H1 (cell line): Measurements from ENCODE around the gene SLC27A4. TPM values are rescaled to one million over a fixed set of nuclear protein-coding genes. Genes with fewer than 3 reads are reported as not detected.
A peak's percentile ranks its signal among the peaks of the same experiment; 100 is the strongest.

ENCODE experiments used
- CTCF ChIA-PET: fragments of 300-600 bp; sonication (Branson Sonifier 250); formaldehyde crosslinking; loops from one replicate; lab custom pipeline; 2021; ENCODE audit not compliant: partially characterized antibody; lab: Charles Lee
- POLR2A ChIA-PET: fragments of 300-600 bp; sonication (Branson Sonifier 250); formaldehyde crosslinking; loops from one replicate; lab custom pipeline; 2021; ENCODE audit warnings: inconsistent platforms; ENCODE audit not compliant: partially characterized antibody; lab: Charles Lee
- DNase-seq, 2 experiments: peaks; one replicate each; pipeline versions ENCODE4 v3.0.0 to v3.0.0-alpha.2; 2010 to 2022; ENCODE audit warnings: low spot score in 2 of 2, low read depth in 1 of 2, mixed read lengths in 1 of 2
- FAIRE-seq: peaks from 2 replicates; lab custom pipeline; 2011; peaks lifted over from hg19 to GRCh38; lab: Jason Lieb, UNC
- H2AFZ ChIP-seq: 2 replicates; pipeline ENCODE4 v1.8.1; 2012; ENCODE audit warnings: low read length, inconsistent platforms
- H2AK5ac ChIP-seq: 2 replicates; pipeline ENCODE4 v1.6.1; 2013; ENCODE audit warnings: low read depth, low read length
- H2BK120ac ChIP-seq: replicated peaks from 2 replicates; pipeline ENCODE3; 2013; ENCODE audit warnings: low read depth, low read length, inconsistent platforms
- H2BK12ac ChIP-seq: 2 replicates; pipeline ENCODE4 v1.6.1; 2013; ENCODE audit warnings: low read depth, low read length
- H2BK15ac ChIP-seq: 2 replicates; pipeline ENCODE4 v1.6.1; 2013; ENCODE audit warnings: low read length
- H2BK20ac ChIP-seq: 2 replicates; pipeline ENCODE4 v1.6.1; 2013; ENCODE audit warnings: low read length
- H2BK5ac ChIP-seq: 2 replicates; pipeline ENCODE4 v1.6.1; 2013; ENCODE audit warnings: low read depth, low read length
- H3K14ac ChIP-seq: 2 replicates; pipeline ENCODE4 v1.6.1; 2013; ENCODE audit warnings: inconsistent platforms; ENCODE audit not compliant: insufficient read length
- H3K18ac ChIP-seq: 2 replicates; pipeline ENCODE4 v1.6.1; 2013; ENCODE audit warnings: low read length; ENCODE audit errors: extremely low read depth
- H3K23ac ChIP-seq: 2 replicates; pipeline ENCODE4 v1.6.1; 2013; ENCODE audit warnings: inconsistent platforms; ENCODE audit not compliant: insufficient read length
- H3K23me2 ChIP-seq: 2 replicates; pipeline ENCODE4 v1.6.1; 2013; ENCODE audit warnings: low read depth, low read length
- H3K27ac ChIP-seq: 2 replicates; pipeline ENCODE4 v1.6.1; 2011; ENCODE audit warnings: low read depth, low read length, inconsistent platforms
- H3K27me3 ChIP-seq, 4 experiments: replicated peaks in 1 of 4; 1 replicate in 1 of 4; 2 replicates in 3 of 4; pipeline versions ENCODE4 v1.6.1 to v1.8.1; 2011 to 2013; ENCODE audit warnings: low read length in 3 of 4, mild to moderate bottlenecking in 3 of 4, inconsistent platforms in 2 of 4, mixed read lengths in 2 of 4, moderate library complexity in 1 of 4; ENCODE audit not compliant: control insufficient read depth in 3 of 4, insufficient read depth in 3 of 4; ENCODE audit errors: extremely low read depth in 1 of 4
- H3K36me3 ChIP-seq, 4 experiments: 2 replicates each; pipeline versions ENCODE4 v1.6.1 to v1.8.1; 2011 to 2013; ENCODE audit warnings: mild to moderate bottlenecking in 4 of 4, low read length in 3 of 4, moderate library complexity in 2 of 4, control low read depth in 1 of 4, inconsistent platforms in 1 of 4; ENCODE audit not compliant: insufficient read depth in 4 of 4, control insufficient read depth in 2 of 4
- H3K4ac ChIP-seq: replicated peaks from 2 replicates; pipeline ENCODE3; 2013; ENCODE audit warnings: low read length, low read depth, mixed read lengths, inconsistent platforms; ENCODE audit not compliant: insufficient read length
- H3K4me1 ChIP-seq, 4 experiments: replicated peaks in 1 of 4; 1 replicate in 1 of 4; 2 replicates in 3 of 4; pipeline versions ENCODE4 v1.6.1 to v1.8.1; 2011 to 2013; ENCODE audit warnings: low read length in 3 of 4, inconsistent platforms in 2 of 4, mixed read lengths in 1 of 4; ENCODE audit not compliant: insufficient read depth in 4 of 4, control insufficient read depth in 3 of 4
- H3K4me2 ChIP-seq, 2 experiments: 2 replicates each; pipeline versions ENCODE4 v1.6.1 to v1.8.1; 2011 to 2013; ENCODE audit warnings: low read depth in 2 of 2, low read length in 2 of 2, control low read depth in 1 of 2, inconsistent platforms in 1 of 2, mild to moderate bottlenecking in 1 of 2; ENCODE audit not compliant: insufficient read depth in 1 of 2
- H3K4me3 ChIP-seq, 4 experiments: fragments of 200-600, 300-600 bp in 1 of 4; sonication (generic), shearing (Covaris generic), sonication (Bioruptor Twin) in 1 of 4; 2 replicates each; pipeline versions ENCODE4 v1.5.1 to v1.8.1; 2011 to 2016; ENCODE audit warnings: low read length in 4 of 4, low read depth in 3 of 4, control low read depth in 2 of 4, inconsistent platforms in 2 of 4, mild to moderate bottlenecking in 2 of 4, mixed read lengths in 1 of 4, moderate library complexity in 1 of 4; ENCODE audit not compliant: insufficient read depth in 2 of 4; ENCODE audit errors: extremely low read depth in 1 of 4
- H3K56ac ChIP-seq: replicated peaks from 2 replicates; pipeline ENCODE3; 2013; ENCODE audit warnings: low read depth, mild to moderate bottlenecking, mixed read lengths, low read length, inconsistent platforms; ENCODE audit not compliant: insufficient read length
- H3K79me1 ChIP-seq: 2 replicates; pipeline ENCODE4 v1.6.1; 2013; ENCODE audit warnings: low read depth, low read length, control low read depth
- H3K79me2 ChIP-seq, 2 experiments: 2 replicates each; pipeline versions ENCODE4 v1.6.1 to v1.8.1; 2012 to 2013; ENCODE audit warnings: low read length in 2 of 2, mild to moderate bottlenecking in 2 of 2, inconsistent platforms in 1 of 2; ENCODE audit not compliant: insufficient read depth in 2 of 2, control insufficient read depth in 1 of 2
- H3K9ac ChIP-seq, 4 experiments: replicated peaks in 1 of 4; 1 replicate in 1 of 4; 2 replicates in 3 of 4; pipeline versions ENCODE4 v1.6.1 to v1.8.1; 2011 to 2013; ENCODE audit warnings: low read depth in 3 of 4, low read length in 3 of 4, control low read depth in 2 of 4, mild to moderate bottlenecking in 2 of 4, moderate library complexity in 2 of 4, inconsistent platforms in 1 of 4; ENCODE audit errors: extremely low read depth in 1 of 4
- H3K9me3 ChIP-seq, 2 experiments: 2 replicates each; pipeline versions ENCODE4 v1.6.1 to v1.8.1; 2012 to 2013; ENCODE audit warnings: mild to moderate bottlenecking in 2 of 2, moderate library complexity in 2 of 2, control low read depth in 1 of 2, inconsistent platforms in 1 of 2, low read depth in 1 of 2, low read length in 1 of 2, mixed read lengths in 1 of 2; ENCODE audit not compliant: insufficient read depth in 2 of 2
- H4K20me1 ChIP-seq, 2 experiments: replicated peaks in 1 of 2; 2 replicates each; pipeline versions ENCODE3 to v1.8.1; 2011 to 2013; ENCODE audit warnings: inconsistent platforms in 2 of 2, low read length in 2 of 2, mild to moderate bottlenecking in 1 of 2; ENCODE audit not compliant: insufficient read depth in 2 of 2, control insufficient read depth in 1 of 2
- H4K5ac ChIP-seq: 2 replicates; pipeline ENCODE4 v1.6.1; 2013; ENCODE audit warnings: low read length, low read depth, mixed read lengths, inconsistent platforms; ENCODE audit not compliant: insufficient read length
- H4K8ac ChIP-seq: 2 replicates; pipeline ENCODE4 v1.8.0; 2013; ENCODE audit warnings: mild to moderate bottlenecking, moderate library complexity, low read length, inconsistent platforms; ENCODE audit not compliant: insufficient read depth; ENCODE audit errors: extremely low read depth
- H4K91ac ChIP-seq: replicated peaks from 2 replicates; pipeline ENCODE3; 2013; ENCODE audit warnings: low read length, mixed read lengths, inconsistent platforms; ENCODE audit not compliant: insufficient read length
- BACH1 ChIP-seq: IDR thresholded peaks from 2 replicates; pipeline ENCODE4 v1.6.1; 2012; ENCODE audit warnings: low read length, improper control_type of control experiment
- BRCA1 ChIP-seq: IDR thresholded peaks from 2 replicates; pipeline ENCODE4 v1.6.1; 2012; ENCODE audit warnings: low read depth, low read length, improper control_type of control experiment
- CHD2 ChIP-seq: IDR thresholded peaks from 2 replicates; pipeline ENCODE4 v1.6.1; 2012; ENCODE audit warnings: low read length, improper control_type of control experiment
- EZH2 ChIP-seq: fragments of 200-600 bp; sonication (generic); IDR thresholded peaks from 2 replicates; pipeline ENCODE4 v1.7.1; 2012; ENCODE audit warnings: low read depth, mild to moderate bottlenecking, moderate library complexity, low read length, inconsistent platforms; ENCODE audit not compliant: severe bottlenecking
- JUND ChIP-seq: IDR thresholded peaks from 2 replicates; pipeline ENCODE4 v1.6.1; 2011; ENCODE audit warnings: mild to moderate bottlenecking, improper control_type of control experiment, low read length
- KDM5A ChIP-seq: fragments of 200-600 bp; IDR thresholded peaks from 2 replicates; pipeline ENCODE4 v1.7.1; 2012; ENCODE audit warnings: mild to moderate bottlenecking, low read length, inconsistent platforms, mixed read lengths
- RAD21 ChIP-seq, 2 experiments: IDR thresholded peaks in 1 of 2; conservative IDR thresholded peaks in 1 of 2; 2 replicates each; pipeline ENCODE4 v1.6.1; 2011; ENCODE audit warnings: low read depth in 2 of 2, low read length in 2 of 2, improper control_type of control experiment in 1 of 2, inconsistent platforms in 1 of 2, mild to moderate bottlenecking in 1 of 2, moderate library complexity in 1 of 2
- SP4 ChIP-seq: IDR thresholded peaks from 2 replicates; pipeline ENCODE4 v1.6.1; 2012; ENCODE audit warnings: low read length, inconsistent platforms
- SUZ12 ChIP-seq: fragments of 200-600 bp; sonication (generic); IDR thresholded peaks from 2 replicates; pipeline ENCODE4 v1.6.1; 2012; ENCODE audit warnings: mild to moderate bottlenecking, inconsistent platforms, low read length, moderate library complexity, mixed read lengths
- TEAD4 ChIP-seq: IDR thresholded peaks from 2 replicates; pipeline ENCODE4 v1.6.1; 2012; ENCODE audit warnings: low read depth, low read length, inconsistent platforms, mixed read lengths
- ZNF274 ChIP-seq: IDR thresholded peaks from 2 replicates; pipeline ENCODE4 v1.7.0; 2012; ENCODE audit warnings: low read length, borderline replicate concordance; ENCODE audit errors: extremely low read depth
- WGBS, 2 experiments: shearing (Covaris generic) in 1 of 2; methylation state at CpG; one replicate each; pipeline versions ENCODE4 v1.1.6 to v1.1.7; 2013 to 2015; ENCODE audit warnings: low lambda C conversion rate in 2 of 2, mixed read lengths in 2 of 2, inconsistent platforms in 1 of 2, low coverage in 1 of 2, missing lambda C conversion rate in 1 of 2; ENCODE audit not compliant: insufficient replicate concordance in 2 of 2, insufficient coverage in 1 of 2, insufficient read length in 1 of 2; ENCODE audit errors: extremely low coverage in 1 of 2, missing lambda C conversion rate in 1 of 2; 5-methylcytosine and 5-hydroxymethylcytosine counted together
- polyA plus RNA-seq, 7 experiments: library from polyadenylated mRNA; depleted of rRNA in 3 of 7; stranded (reverse) in 5 of 7; unstranded in 2 of 7; fragments of >200 nt in 5 of 7; fragments of 200-250 nt in 2 of 7; gene quantifications; 1 replicate in 5 of 7; 2 replicates in 1 of 7; 4 replicates in 1 of 7; pipeline versions ENCODE4 v1.2.1 to v1.2.3, GENCODE V29; 2011 to 2013; ENCODE audit warnings: missing spikeins in 2 of 7, mixed read lengths in 2 of 7
- total RNA-seq: library from RNA; stranded (reverse); fragmentation: NEBNext Ultra II Directional; extraction: Animal tissue kit (Norgen Biotek cat#: 25700); gene quantifications from 2 replicates; pipeline ENCODE4 v1.2.1, GENCODE V29; 2021
- TF ChIP-seq, protein P1 (sequence below): IDR thresholded peaks from 2 replicates; pipeline ENCODE4 v1.6.1; 2012; ENCODE audit warnings: inconsistent platforms

Gene SLC27A4
- total and polyA plus RNA-seq, 2 of the 8 experiments (the other 6 are each of a cell fraction or from before 2014, with no cell fraction given) = 14.9 to 20.5 TPM

DNA sequence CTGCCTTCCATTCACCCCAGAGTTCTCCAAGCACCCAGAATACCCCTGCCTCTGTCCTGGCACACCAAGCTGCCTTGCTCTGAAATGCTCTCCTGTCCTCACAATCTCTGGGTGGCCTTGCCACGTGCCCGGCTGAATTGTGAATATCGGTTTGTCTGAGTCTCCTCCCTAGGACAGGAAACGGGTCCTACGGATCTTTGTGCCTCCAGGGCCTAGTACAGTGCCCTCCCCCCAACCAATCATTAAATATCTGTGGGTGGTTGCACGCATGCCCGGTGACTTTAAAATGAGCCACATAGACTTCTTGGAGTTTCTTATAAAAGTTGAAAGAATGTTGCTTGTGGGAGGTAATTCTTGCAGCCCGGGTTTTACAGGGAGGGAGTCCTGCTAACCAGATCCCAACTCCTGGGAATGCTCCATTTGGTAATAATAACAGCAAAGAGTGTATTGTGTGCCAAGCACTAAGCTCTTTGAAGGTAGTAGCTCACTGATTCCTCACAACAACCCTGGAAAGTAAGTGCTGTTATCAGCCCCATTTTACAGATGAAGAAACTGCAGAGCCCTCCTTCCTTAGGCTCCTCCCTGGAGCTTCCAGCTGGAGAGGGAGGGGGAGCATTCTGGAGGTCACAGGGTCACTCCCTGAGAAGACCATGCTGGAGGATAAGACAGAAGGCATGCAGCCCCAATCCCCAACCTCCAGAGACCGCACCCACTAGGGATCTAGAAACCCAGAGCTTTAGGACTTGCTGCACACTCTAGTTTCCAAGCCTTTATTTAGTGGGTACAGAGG, 54.2 kb downstream of the SLC27A4 start:
- H4K8ac ChIP-seq = no peak overlapping the region; the same call in 1 of the 2 replicates
- no peak overlapping the region for H3K4ac ChIP-seq
- FAIRE-seq = no peak
- H3K56ac ChIP-seq = no peak overlapping the region
- peaks cover 26 to 41% of the 10 kb centered on the region in 2 experiments for H4K20me1 ChIP-seq
- H3K27ac ChIP-seq = no peak overlapping the region
- peak overlapping the region; percentile 50; the same call in 1 of the 2 replicates for H2BK12ac ChIP-seq
- H2BK5ac ChIP-seq = no peak overlapping the region
- CTCF ChIA-PET = interaction anchor here (1.3 to 21.9 kb wide), 6 partner anchors 8 to 53 kb away, joined by 4 to 323 read pairs (median 14); partner anchors contain the start of genes CERCAM and URM1
- H2AK5ac ChIP-seq = no peak overlapping the region
- H4K5ac ChIP-seq = no peak overlapping the region
- H3K18ac ChIP-seq = no peak overlapping the region; the same call in 1 of the 2 replicates
- H3K4me2 ChIP-seq = peak overlapping the region; percentile 76 to 85; a peak in 2 of 4 replicates
- H2BK120ac ChIP-seq = no peak overlapping the region
- peaks cover 0 to 4% (median 0%) of the 10 kb centered on the region in 4 experiments; a peak in 2 of 8 replicates for H3K36me3 ChIP-seq
- H3K4me3 ChIP-seq = no peak overlapping the region
- H3K14ac ChIP-seq = no peak overlapping the region
- H3K9ac ChIP-seq = no peak overlapping the region
- no peak overlapping the region for H3K23ac ChIP-seq
- H3K79me2 ChIP-seq = no peaks in the 10 kb centered on the region
- no peak overlapping the region for H2AFZ ChIP-seq
- peaks cover 9 to 50% (median 39%) of the 10 kb centered on the region in 4 experiments for H3K4me1 ChIP-seq
- H3K79me1 ChIP-seq = no peaks in the 10 kb centered on the region
- POLR2A ChIA-PET = interaction anchor here (1.1 to 13.1 kb wide), 10 partner anchors 11 to 180 kb away, joined by 3 to 92 read pairs (median 6); partner anchors contain the start of genes GOLGA2, SWI5 and URM1
- H2BK15ac ChIP-seq = no peak overlapping the region
- 22% methylated on average over 9 of the region's 9 CpGs; no CpG with 5 or more reads in 1 of the 2 experiments for WGBS, 2 experiments
- no peak overlapping the region for H4K91ac ChIP-seq
- H3K27me3 ChIP-seq = peaks cover 87 to 100% (median 98%) of the 10 kb centered on the region in 4 experiments
- no peak overlapping the region for H2BK20ac ChIP-seq
- no peaks in the 10 kb centered on the region for H3K9me3 ChIP-seq
- DNase-seq = no peak
- peaks cover 5% of the 10 kb centered on the region for H3K23me2 ChIP-seq
- TF ChIP-seq ZNF274 (no peak), RAD21 (IDR thresholded peaks at IDR 0.05 in 1 of 2, conservative IDR thresholded peaks at IDR 0.05 in 1 of 2; ENCODE audit: low read depth in 2 of 2, low read length in 2 of 2) (no peak), SP4 (no peak), BACH1 (no peak), JUND (no peak), EZH2 (no peak), SUZ12 (peak; percentile 57; the same call in 1 of the 2 replicates), KDM5A (no peak), BRCA1 (no peak), CHD2 (no peak), TEAD4 (no peak)
- TF ChIP-seq, protein P1, sequence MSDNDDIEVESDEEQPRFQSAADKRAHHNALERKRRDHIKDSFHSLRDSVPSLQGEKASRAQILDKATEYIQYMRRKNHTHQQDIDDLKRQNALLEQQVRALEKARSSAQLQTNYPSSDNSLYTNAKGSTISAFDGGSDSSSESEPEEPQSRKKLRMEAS = peak; percentile 41; the same call in 1 of the 2 replicates
